DND-41 (cell line): ENCODE data around the gene EFCC1.
A peak's percentile ranks its signal among the peaks of the same experiment; 100 is the strongest.

ENCODE experiments used
- ATAC-seq: fragments of 200-7000 bp; cut with Tn5 transposase; 3 replicates; pipeline ENCODE4 v1.9.1; 2021; ENCODE audit warnings: low read depth; ENCODE audit not compliant: insufficient read depth
- DNase-seq: peaks from one replicate; pipeline ENCODE4 v3.0.0-alpha.2; 2020
- H2AFZ ChIP-seq: 2 replicates; pipeline ENCODE4 v1.6.0; 2012; ENCODE audit warnings: low read depth, low read length
- H3K27ac ChIP-seq: 2 replicates; pipeline ENCODE4 v1.5.1; 2012; ENCODE audit warnings: low read length, inconsistent platforms
- H3K27me3 ChIP-seq: fragments of 200-600 bp; sonication (generic); 2 replicates; pipeline ENCODE4 v1.6.0; 2012; ENCODE audit warnings: low read length, mild to moderate bottlenecking, inconsistent platforms; ENCODE audit not compliant: insufficient read depth, poor library complexity
- H3K36me3 ChIP-seq: 2 replicates; pipeline ENCODE4 v1.5.1; 2012; ENCODE audit warnings: low read length, inconsistent platforms; ENCODE audit not compliant: insufficient read depth
- H3K4me1 ChIP-seq: 2 replicates; pipeline ENCODE4 v1.5.1; 2012; ENCODE audit warnings: mild to moderate bottlenecking, low read length; ENCODE audit not compliant: insufficient read depth
- H3K4me2 ChIP-seq: 2 replicates; pipeline ENCODE4 v1.6.0; 2012; ENCODE audit warnings: mild to moderate bottlenecking, moderate library complexity, low read length, inconsistent platforms; ENCODE audit not compliant: insufficient read depth
- H3K4me3 ChIP-seq, 2 experiments: fragments of 200-600 bp in 1 of 2; shearing (Covaris generic) in 1 of 2; 2 replicates each; pipeline ENCODE4 v1.5.1; 2012 to 2016; ENCODE audit warnings: inconsistent platforms in 2 of 2, low read length in 2 of 2, mild to moderate bottlenecking in 2 of 2, low read depth in 1 of 2, moderate library complexity in 1 of 2
- H3K79me2 ChIP-seq: 2 replicates; pipeline ENCODE4 v1.6.0; 2012; ENCODE audit warnings: low read length, inconsistent platforms; ENCODE audit not compliant: insufficient read depth
- H3K9ac ChIP-seq: 2 replicates; pipeline ENCODE4 v1.6.0; 2012; ENCODE audit warnings: low read depth, mild to moderate bottlenecking, inconsistent platforms, low read length, moderate library complexity
- H3K9me3 ChIP-seq: 2 replicates; pipeline ENCODE4 v1.5.1; 2012; ENCODE audit warnings: low read length, moderate library complexity, mild to moderate bottlenecking, inconsistent platforms; ENCODE audit not compliant: insufficient read depth, severe bottlenecking
- H4K20me1 ChIP-seq: 2 replicates; pipeline ENCODE4 v1.6.0; 2012; ENCODE audit warnings: low read length; ENCODE audit not compliant: insufficient read depth
- EZH2 ChIP-seq: IDR thresholded peaks from 3 replicates; pipeline ENCODE4 v1.6.1; 2012; ENCODE audit warnings: borderline replicate concordance, low read depth, mild to moderate bottlenecking, moderate library complexity, low read length, inconsistent platforms; ENCODE audit not compliant: severe bottlenecking
- TF ChIP-seq, protein P1 (sequence below): IDR thresholded peaks from 2 replicates; pipeline ENCODE4 v1.5.1; 2012; ENCODE audit warnings: borderline replicate concordance, low read length, moderate library complexity, mild to moderate bottlenecking; ENCODE audit not compliant: poor library complexity, severe bottlenecking; ENCODE audit errors: extremely low read depth

Gene EFCC1

DNA sequence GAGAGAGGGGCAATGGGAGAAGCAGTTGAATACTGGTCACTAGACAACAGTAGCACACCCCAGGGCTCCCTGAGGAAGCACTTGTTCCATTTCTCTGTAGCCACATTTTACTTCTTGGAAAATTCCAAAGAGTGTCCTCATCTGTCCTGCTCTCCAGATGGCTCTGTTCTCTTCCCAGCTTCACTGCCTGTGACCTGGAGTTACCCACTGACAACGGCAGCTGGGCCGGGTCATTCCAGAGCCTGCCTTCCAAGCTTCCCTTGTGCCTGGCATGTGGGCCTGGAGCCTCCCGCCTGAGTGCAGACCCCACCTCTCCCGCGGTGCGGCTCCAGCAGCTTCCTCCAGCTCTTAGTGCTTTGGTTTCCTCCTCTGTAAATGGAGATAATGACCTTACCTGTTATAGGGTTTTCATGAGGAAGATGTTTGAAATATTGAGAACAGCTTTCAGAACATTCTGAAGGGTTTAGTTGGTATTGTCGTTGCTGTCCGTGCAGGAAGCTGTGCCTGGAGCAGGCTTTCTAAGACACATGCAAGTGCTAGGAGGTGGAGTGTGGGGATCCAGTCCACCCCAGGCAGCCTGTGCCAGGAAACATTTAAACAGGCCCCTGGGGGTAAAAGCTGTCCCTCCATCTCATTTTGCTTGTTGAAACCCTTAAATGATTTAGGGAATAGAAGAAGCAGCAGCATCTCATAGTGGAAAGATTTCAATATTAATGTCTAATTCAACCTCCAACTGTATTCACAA, 24.8 kb downstream of the EFCC1 start:
- TF ChIP-seq, protein P1, sequence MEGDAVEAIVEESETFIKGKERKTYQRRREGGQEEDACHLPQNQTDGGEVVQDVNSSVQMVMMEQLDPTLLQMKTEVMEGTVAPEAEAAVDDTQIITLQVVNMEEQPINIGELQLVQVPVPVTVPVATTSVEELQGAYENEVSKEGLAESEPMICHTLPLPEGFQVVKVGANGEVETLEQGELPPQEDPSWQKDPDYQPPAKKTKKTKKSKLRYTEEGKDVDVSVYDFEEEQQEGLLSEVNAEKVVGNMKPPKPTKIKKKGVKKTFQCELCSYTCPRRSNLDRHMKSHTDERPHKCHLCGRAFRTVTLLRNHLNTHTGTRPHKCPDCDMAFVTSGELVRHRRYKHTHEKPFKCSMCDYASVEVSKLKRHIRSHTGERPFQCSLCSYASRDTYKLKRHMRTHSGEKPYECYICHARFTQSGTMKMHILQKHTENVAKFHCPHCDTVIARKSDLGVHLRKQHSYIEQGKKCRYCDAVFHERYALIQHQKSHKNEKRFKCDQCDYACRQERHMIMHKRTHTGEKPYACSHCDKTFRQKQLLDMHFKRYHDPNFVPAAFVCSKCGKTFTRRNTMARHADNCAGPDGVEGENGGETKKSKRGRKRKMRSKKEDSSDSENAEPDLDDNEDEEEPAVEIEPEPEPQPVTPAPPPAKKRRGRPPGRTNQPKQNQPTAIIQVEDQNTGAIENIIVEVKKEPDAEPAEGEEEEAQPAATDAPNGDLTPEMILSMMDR = no peak
- no peak for TF ChIP-seq EZH2
- H3K36me3 ChIP-seq = no peaks in the 10 kb centered on the region

DNA sequence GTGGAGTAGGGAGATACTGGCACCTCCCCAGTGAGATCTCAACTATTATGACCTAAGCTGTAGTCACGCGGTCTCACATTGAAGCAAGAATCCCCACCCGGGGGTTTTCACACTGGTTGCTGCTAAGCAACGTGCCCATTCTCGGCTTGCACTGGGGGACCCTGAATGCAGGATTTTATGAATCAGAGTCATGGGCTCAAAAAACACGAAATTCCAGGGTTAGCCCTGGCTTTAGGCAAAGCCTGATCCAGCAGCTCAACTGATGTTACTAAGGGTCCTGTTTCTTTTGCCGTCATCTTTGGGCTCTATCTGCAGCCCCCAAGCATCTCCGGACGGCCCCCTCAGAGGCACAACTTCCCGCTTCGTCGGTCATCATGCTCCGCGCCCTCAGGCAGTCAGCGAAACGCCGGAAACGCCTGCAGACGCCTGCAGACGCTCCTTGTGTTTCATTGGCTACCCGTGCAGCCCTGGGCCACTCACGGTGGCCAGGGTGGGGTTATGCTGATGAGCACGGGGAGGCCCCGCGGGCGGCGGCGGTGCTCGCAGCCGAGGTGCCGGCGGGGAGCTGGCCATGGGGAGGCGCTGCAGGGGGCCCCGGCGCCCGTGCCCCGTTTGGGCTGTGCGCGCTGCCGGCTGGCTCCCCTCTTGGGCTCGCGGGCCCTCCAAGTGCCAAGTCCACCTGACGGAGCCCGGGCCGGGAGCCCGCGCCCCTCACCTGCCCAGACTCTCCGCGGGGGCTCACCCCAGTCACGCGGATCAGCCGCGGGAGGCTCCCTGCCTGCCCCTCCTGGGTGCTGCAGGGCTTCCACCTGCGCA, 25.8 kb downstream of the EFCC1 start:
- no peak for TF ChIP-seq EZH2
- TF ChIP-seq, protein P1 = peak; percentile 88
- H3K9me3 ChIP-seq = no peaks in the 10 kb centered on the region
- H3K4me2 ChIP-seq = peak overlapping the region; percentile 82
- peak; percentile 99 for ATAC-seq
- peak overlapping the region; percentile 99 for H2AFZ ChIP-seq
- H3K27ac ChIP-seq = peak overlapping the region; percentile 78
- no peaks in the 10 kb centered on the region for H3K79me2 ChIP-seq
- peak; percentile 96 for DNase-seq
- peak overlapping the region; percentile 38 to 62; a peak in 3 of 4 replicates for H3K4me3 ChIP-seq
- H4K20me1 ChIP-seq = no peaks in the 10 kb centered on the region
- peaks cover 20% of the 10 kb centered on the region for H3K4me1 ChIP-seq
- no peaks in the 10 kb centered on the region for H3K36me3 ChIP-seq
- H3K27me3 ChIP-seq = no peaks in the 10 kb centered on the region
- H3K9ac ChIP-seq = peak overlapping the region; percentile 62

More for the DNA sequence above, 24.8 kb downstream of the EFCC1 start:
- no peaks in the 10 kb centered on the region for H3K9me3 ChIP-seq
- H3K4me3 ChIP-seq = peak overlapping the region in 1 of 2 experiments; percentile 62; a peak in 2 of 4 replicates
- H3K4me2 ChIP-seq = peak overlapping the region; percentile 82
- ATAC-seq (no peak), DNase-seq (no peak)
- H3K27me3 ChIP-seq = no peaks in the 10 kb centered on the region
- peaks cover 20% of the 10 kb centered on the region for H3K4me1 ChIP-seq
- H3K79me2 ChIP-seq = no peaks in the 10 kb centered on the region
- H2AFZ ChIP-seq = peak overlapping the region; percentile 92
- H4K20me1 ChIP-seq = no peaks in the 10 kb centered on the region
- H3K27ac ChIP-seq = peak overlapping the region; percentile 78
- peak overlapping the region; percentile 62 for H3K9ac ChIP-seq

- Histone ChIP-seq H3K79me2 (no peaks in the 10 kb centered on the region), H3K36me3 (no peaks in the 10 kb centered on the region), H3K27ac (peak overlapping the region; percentile 78), H3K4me3 (peak overlapping the region; percentile 38 to 62; a peak in 3 of 4 replicates), H3K4me2 (peak overlapping the region; percentile 82), H3K9me3 (no peaks in the 10 kb centered on the region), H3K9ac (peak overlapping the region; percentile 62), H4K20me1 (no peaks in the 10 kb centered on the region), H2AFZ (peak overlapping the region; percentile 99), H3K4me1 (peaks cover 20% of the 10 kb centered on the region), H3K27me3 (no peaks in the 10 kb centered on the region)
- DNase-seq (no peak), ATAC-seq (no peak)
- no peak for TF ChIP-seq EZH2
Measured at GRCh38 chr3:129027544-129027880, 26.4 kb downstream of the EFCC1 start.

GRCh38 chr3:129028866-129029265, 27.8 kb downstream of the EFCC1 start:
- H2AFZ ChIP-seq = no peak overlapping the region
- TF ChIP-seq EZH2 = no peak
- TF ChIP-seq, protein P1 = no peak
- H4K20me1 ChIP-seq = no peaks in the 10 kb centered on the region
- peaks cover 20% of the 10 kb centered on the region for H3K4me1 ChIP-seq
- H3K4me2 ChIP-seq = no peak overlapping the region
- H3K36me3 ChIP-seq = no peaks in the 10 kb centered on the region
- H3K4me3 ChIP-seq = no peak overlapping the region
- DNase-seq = no peak
- no peak overlapping the region for H3K27ac ChIP-seq
- no peaks in the 10 kb centered on the region for H3K9me3 ChIP-seq
- no peak overlapping the region for H3K9ac ChIP-seq
- no peaks in the 10 kb centered on the region for H3K79me2 ChIP-seq
- no peaks in the 10 kb centered on the region for H3K27me3 ChIP-seq
- ATAC-seq = no peak
